Neural progenitor cell (in vitro differentiated cells): ENCODE data around the gene FRMPD4. TPM values are rescaled to one million over a fixed set of nuclear protein-coding genes. Genes with fewer than 3 reads are reported as not detected.
"Not testable (repeated sequence)": the region's sequence is repeated elsewhere in the genome, so short reads cannot be mapped to it uniquely, and the experiment has no call there.

Experiments used
- DNase-seq: peaks from one replicate; pipeline ENCODE4 v3.0.0-alpha.2; 2016; ENCODE audit warnings: low spot score
- H2AFZ ChIP-seq: fragments of 200-600 bp; sonication (generic); replicated peaks from 2 replicates; pipeline ENCODE4 v1.6.1; 2016; ENCODE audit warnings: antibody characterized with exemption
- H3F3A ChIP-seq: fragments of 200-600 bp; sonication (generic); 2 replicates; pipeline ENCODE4 v1.6.1; 2016; ENCODE audit warnings: antibody characterized with exemption, low read depth
- H3K27ac ChIP-seq: fragments of 200-600 bp; sonication (generic); 2 replicates; pipeline ENCODE4 v1.5.1; 2016; ENCODE audit warnings: mild to moderate bottlenecking
- H3K27me3 ChIP-seq: fragments of 200-600 bp; sonication (generic); 2 replicates; pipeline ENCODE4 v1.6.1; 2016; ENCODE audit warnings: mild to moderate bottlenecking, moderate library complexity
- H3K36me3 ChIP-seq: fragments of 200-600 bp; sonication (generic); 2 replicates; pipeline ENCODE4 v1.5.1; 2016
- H3K4me1 ChIP-seq: fragments of 200-600 bp; sonication (generic); 2 replicates; pipeline ENCODE4 v1.6.1; 2016; ENCODE audit warnings: mixed run types
- H3K4me2 ChIP-seq: fragments of 200-600 bp; sonication (generic); 2 replicates; pipeline ENCODE4 v1.6.1; 2016
- H3K4me3 ChIP-seq: fragments of 200-600 bp; sonication (generic); 2 replicates; pipeline ENCODE4 v1.5.1; 2016
- H3K79me2 ChIP-seq: fragments of 200-600 bp; sonication (generic); 2 replicates; pipeline ENCODE4 v1.6.1; 2016; ENCODE audit warnings: low read depth
- H3K9ac ChIP-seq: fragments of 200-600 bp; sonication (generic); 2 replicates; pipeline ENCODE4 v1.6.1; 2016
- H3K9me3 ChIP-seq: fragments of 200-600 bp; sonication (generic); 2 replicates; pipeline ENCODE4 v1.5.1; 2016; ENCODE audit warnings: low read depth
- H4K20me1 ChIP-seq: fragments of 200-600 bp; sonication (generic); 2 replicates; pipeline ENCODE4 v1.6.1; 2016; ENCODE audit warnings: low read depth
- H3K27ac Mint-ChIP-seq: 3 replicates; pipeline ENCODE4 v1.8.0; 2021; ENCODE audit warnings: mixed read lengths
- H3K27me3 Mint-ChIP-seq: 2 replicates; pipeline ENCODE4 v1.8.0; 2022; ENCODE audit warnings: low read depth, mild to moderate bottlenecking, inconsistent platforms, moderate library complexity, mixed read lengths; ENCODE audit not compliant: insufficient read depth
- H3K36me3 Mint-ChIP-seq: 3 replicates; pipeline ENCODE4 v1.8.0; 2021; ENCODE audit warnings: mixed read lengths
- H3K4me1 Mint-ChIP-seq: 3 replicates; pipeline ENCODE4 v1.8.0; 2021; ENCODE audit warnings: mixed read lengths
- H3K4me3 Mint-ChIP-seq: 3 replicates; pipeline ENCODE4 v1.8.0; 2021; ENCODE audit warnings: mild to moderate bottlenecking, moderate library complexity, mixed read lengths
- H3K9me3 Mint-ChIP-seq: 3 replicates; pipeline ENCODE4 v1.8.0; 2020; ENCODE audit warnings: mixed read lengths
- EZH2 ChIP-seq: fragments of 200-600 bp; sonication (generic); IDR thresholded peaks from 2 replicates; pipeline ENCODE4 v1.6.1; 2017; ENCODE audit warnings: antibody characterized with exemption, mild to moderate bottlenecking, moderate library complexity
- EZH2phosphoT487 ChIP-seq: fragments of 200-600 bp; sonication (generic); IDR thresholded peaks from 2 replicates; pipeline ENCODE4 v1.6.1; 2017; ENCODE audit warnings: antibody characterized with exemption
- total RNA-seq: library from RNA; depleted of rRNA; stranded (reverse); fragments of >200 nt; gene quantifications from 2 replicates; pipeline ENCODE4 v1.2.3, GENCODE V29; 2015; ENCODE audit warnings: low replicate concordance
- TF ChIP-seq, protein P1 (sequence below): fragments of 200-600 bp; sonication (generic); IDR thresholded peaks from 2 replicates; pipeline ENCODE4 v1.5.1; 2017; ENCODE audit warnings: antibody characterized with exemption, mild to moderate bottlenecking

Gene FRMPD4
- total RNA-seq, 1 donor from 2014 or later, result not detected

DNA sequence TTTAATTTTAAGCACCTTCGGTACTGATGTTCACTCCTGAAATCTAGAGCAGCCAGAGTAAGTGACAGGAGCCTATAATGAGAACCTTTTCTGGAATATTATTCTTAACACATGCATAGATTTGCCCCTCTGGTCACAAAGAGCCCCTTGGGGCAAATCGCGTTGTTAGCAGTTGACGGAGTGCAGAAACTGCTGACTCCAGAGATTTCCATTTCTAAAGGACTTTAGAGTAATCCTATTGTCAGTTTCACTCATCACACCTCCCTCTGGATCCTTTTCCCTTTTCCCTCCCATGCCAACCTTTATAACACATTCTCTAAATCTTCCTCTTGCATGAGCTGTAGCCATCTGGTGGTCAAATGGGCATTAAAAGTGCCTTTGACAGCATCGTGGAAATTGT lies 388.0 kb downstream of the FRMPD4 start:
- H3F3A ChIP-seq, result no peaks in the 10 kb centered on the region
- H3K9me3 ChIP-seq, result no peaks in the 10 kb centered on the region
- H3K9ac ChIP-seq, result no peak overlapping the region
- Mint-ChIP-seq H3K27ac (no peak overlapping the region), H3K4me1 (no peaks in the 10 kb centered on the region), H3K27me3 (peaks cover 4% of the 10 kb centered on the region), H3K36me3 (no peaks in the 10 kb centered on the region), H3K9me3 (peaks cover 2% of the 10 kb centered on the region), H3K4me3 (no peak overlapping the region)
- TF ChIP-seq, protein P1, sequence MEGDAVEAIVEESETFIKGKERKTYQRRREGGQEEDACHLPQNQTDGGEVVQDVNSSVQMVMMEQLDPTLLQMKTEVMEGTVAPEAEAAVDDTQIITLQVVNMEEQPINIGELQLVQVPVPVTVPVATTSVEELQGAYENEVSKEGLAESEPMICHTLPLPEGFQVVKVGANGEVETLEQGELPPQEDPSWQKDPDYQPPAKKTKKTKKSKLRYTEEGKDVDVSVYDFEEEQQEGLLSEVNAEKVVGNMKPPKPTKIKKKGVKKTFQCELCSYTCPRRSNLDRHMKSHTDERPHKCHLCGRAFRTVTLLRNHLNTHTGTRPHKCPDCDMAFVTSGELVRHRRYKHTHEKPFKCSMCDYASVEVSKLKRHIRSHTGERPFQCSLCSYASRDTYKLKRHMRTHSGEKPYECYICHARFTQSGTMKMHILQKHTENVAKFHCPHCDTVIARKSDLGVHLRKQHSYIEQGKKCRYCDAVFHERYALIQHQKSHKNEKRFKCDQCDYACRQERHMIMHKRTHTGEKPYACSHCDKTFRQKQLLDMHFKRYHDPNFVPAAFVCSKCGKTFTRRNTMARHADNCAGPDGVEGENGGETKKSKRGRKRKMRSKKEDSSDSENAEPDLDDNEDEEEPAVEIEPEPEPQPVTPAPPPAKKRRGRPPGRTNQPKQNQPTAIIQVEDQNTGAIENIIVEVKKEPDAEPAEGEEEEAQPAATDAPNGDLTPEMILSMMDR, result peak; percentile 23
- TF ChIP-seq EZH2phosphoT487, result no peak
- H3K4me3 ChIP-seq, result no peak overlapping the region
- no peaks in the 10 kb centered on the region for H3K27me3 ChIP-seq
- no peaks in the 10 kb centered on the region for H3K36me3 ChIP-seq
- H3K79me2 ChIP-seq, result no peaks in the 10 kb centered on the region
- no peak overlapping the region for H2AFZ ChIP-seq
- H4K20me1 ChIP-seq, result no peaks in the 10 kb centered on the region
- DNase-seq, result peak; percentile 23
- H3K4me2 ChIP-seq, result no peak overlapping the region
- no peak overlapping the region for H3K27ac ChIP-seq
- peaks cover 10% of the 10 kb centered on the region for H3K4me1 ChIP-seq

DNA sequence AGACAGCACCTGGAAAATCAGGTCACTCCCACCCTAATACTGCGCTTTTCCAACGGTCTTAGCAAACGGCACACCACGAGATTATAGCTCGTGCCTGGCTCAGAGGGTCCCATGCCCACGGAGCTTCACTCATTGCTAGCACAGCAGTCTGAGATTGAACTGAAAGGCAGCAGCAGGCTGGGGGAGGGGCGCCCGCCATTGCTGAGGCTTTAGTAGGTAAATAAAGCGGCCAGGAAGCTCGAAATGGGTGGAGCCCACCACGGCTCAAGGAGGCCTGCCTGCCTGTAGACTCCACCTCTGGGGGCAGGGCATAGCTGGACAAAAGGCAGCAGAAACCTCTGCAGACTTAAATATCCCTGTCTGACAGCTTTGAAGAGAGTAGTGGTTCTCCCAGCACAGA lies 399.8 kb downstream of the FRMPD4 start:
- H3F3A ChIP-seq, H4K20me1 ChIP-seq, H3K4me3 ChIP-seq, H3K9ac ChIP-seq, H3K27me3 Mint-ChIP-seq, H3K36me3 ChIP-seq, H3K27ac ChIP-seq, H3K27ac Mint-ChIP-seq, H3K79me2 ChIP-seq, H3K4me1 ChIP-seq, H3K4me3 Mint-ChIP-seq, H3K9me3 ChIP-seq, H3K36me3 Mint-ChIP-seq, H3K4me2 ChIP-seq, H2AFZ ChIP-seq, H3K27me3 ChIP-seq, H3K4me1 Mint-ChIP-seq, H3K9me3 Mint-ChIP-seq: not testable (repeated sequence)
- peak; percentile 12 for DNase-seq

DNA sequence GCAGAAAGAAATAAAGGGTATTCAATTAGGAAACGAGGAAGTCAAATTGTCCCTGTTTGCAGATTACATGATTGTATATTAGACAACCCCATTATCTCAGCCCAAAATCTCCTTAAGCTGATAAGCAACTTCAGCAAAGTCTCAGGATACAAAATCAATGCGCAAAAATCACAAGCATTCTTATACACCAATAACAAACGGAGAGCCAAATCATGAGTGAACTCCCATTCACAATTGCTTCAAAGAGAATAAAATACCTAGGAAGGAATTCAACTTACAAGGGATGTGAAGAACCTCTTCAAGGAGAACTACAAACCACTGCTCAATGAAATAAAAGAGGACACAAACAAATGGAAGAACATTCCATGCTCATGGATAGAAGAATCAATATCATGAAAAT lies 404.0 kb downstream of the FRMPD4 start:
- not testable (repeated sequence) for H3K9me3 ChIP-seq, H3K9ac ChIP-seq, H3K4me2 ChIP-seq, DNase-seq, H3K27ac ChIP-seq, H3F3A ChIP-seq, H3K4me1 Mint-ChIP-seq, H3K4me3 ChIP-seq, H3K4me1 ChIP-seq, H3K36me3 ChIP-seq, H3K9me3 Mint-ChIP-seq, H3K79me2 ChIP-seq, H3K36me3 Mint-ChIP-seq, H3K27me3 Mint-ChIP-seq, H3K27me3 ChIP-seq, H4K20me1 ChIP-seq, H3K27ac Mint-ChIP-seq, H2AFZ ChIP-seq, H3K4me3 Mint-ChIP-seq

DNA sequence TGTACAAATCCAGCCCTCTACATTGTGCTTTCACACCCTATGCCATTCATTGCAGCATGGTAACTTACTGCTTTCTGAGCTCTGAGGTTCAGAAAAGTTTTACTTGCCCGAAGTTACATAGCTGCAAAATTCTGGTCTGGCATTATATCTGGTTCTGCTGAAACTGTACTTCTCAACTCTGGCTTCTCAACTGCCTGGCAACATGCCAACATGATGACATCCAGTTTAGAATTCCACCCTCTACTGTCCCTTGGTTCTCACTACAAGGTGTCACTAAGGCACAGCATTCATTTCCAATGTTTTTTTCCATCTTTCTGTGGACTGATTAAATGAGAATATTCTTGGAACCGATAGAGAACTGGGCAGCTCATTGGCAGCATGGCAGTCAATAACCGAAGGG lies 410.1 kb downstream of the FRMPD4 start:
- DNase-seq, result no peak
- Histone ChIP-seq H3K9ac (no peak overlapping the region), H3K36me3 (no peaks in the 10 kb centered on the region), H3K27ac (no peak overlapping the region), H3F3A (no peaks in the 10 kb centered on the region), H3K79me2 (no peaks in the 10 kb centered on the region), H3K4me1 (no peaks in the 10 kb centered on the region), H3K4me3 (no peak overlapping the region), H4K20me1 (no peaks in the 10 kb centered on the region), H2AFZ (no peak overlapping the region), H3K4me2 (no peak overlapping the region), H3K27me3 (no peaks in the 10 kb centered on the region), H3K9me3 (no peaks in the 10 kb centered on the region)
- no peaks in the 10 kb centered on the region for H3K4me1 Mint-ChIP-seq
- TF ChIP-seq EZH2phosphoT487, result no peak
- TF ChIP-seq, protein P1, result no peak
- no peak for TF ChIP-seq EZH2
- peaks cover 3% of the 10 kb centered on the region for H3K9me3 Mint-ChIP-seq
- no peaks in the 10 kb centered on the region for H3K27me3 Mint-ChIP-seq
- no peak overlapping the region for H3K4me3 Mint-ChIP-seq
- H3K36me3 Mint-ChIP-seq, result no peaks in the 10 kb centered on the region
- no peak overlapping the region for H3K27ac Mint-ChIP-seq
